CD4-positive, alpha-beta T cell treated with Interleukin-21 for 1 hour (primary cell): ENCODE results near the gene TBC1D8.

Source experiments
- DNase-seq: peaks from one replicate; pipeline ENCODE4 v3.0.0-alpha.2; 2020

The TBC1D8 gene

GRCh38 chr2:101023327-101024107 lies 127.7 kb downstream of the TBC1D8 start:
- no peak for DNase-seq

DNA sequence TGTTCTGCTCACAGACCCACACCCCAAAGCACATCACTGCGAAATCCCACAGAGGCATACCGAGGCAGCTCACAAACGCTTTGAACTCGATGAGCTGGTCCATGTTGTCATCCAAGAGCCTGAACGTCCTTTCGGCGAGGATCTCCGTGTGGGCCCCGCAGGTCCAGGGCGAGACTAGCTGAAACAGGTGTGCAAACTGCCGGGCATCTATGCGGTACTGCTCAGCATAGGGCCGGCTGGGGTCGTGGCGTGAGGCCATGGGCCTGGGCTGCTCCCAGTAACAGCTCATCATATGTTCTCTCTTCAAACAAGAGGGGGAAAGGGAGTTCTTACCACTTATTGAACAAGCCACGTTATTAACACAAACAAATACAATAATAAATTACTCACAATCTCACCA lies 129.0 kb downstream of the TBC1D8 start:
- DNase-seq = no peak

- DNase-seq = no peak
These were observed 132.2 kb downstream of the TBC1D8 start for GRCh38 chr2:101018934-101019333.

DNA sequence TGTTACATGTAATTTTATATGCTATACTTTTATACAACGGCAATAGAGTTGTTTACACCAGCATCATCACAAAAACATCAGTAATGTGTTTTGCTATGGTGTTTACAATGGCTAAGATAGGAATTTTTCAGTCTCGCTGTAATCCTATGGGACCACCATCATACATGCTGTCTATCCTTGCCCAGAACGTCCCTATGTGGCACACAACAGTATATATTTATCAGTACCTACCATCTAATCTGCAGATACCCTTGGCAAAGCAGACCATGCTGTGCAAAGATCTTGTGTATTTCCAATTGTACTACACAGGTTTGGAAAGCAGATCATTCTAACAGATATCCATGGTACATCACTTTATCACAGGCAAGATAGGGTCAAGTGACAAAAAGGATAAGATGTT lies 133.8 kb downstream of the TBC1D8 start:
- DNase-seq = no peak

DNA sequence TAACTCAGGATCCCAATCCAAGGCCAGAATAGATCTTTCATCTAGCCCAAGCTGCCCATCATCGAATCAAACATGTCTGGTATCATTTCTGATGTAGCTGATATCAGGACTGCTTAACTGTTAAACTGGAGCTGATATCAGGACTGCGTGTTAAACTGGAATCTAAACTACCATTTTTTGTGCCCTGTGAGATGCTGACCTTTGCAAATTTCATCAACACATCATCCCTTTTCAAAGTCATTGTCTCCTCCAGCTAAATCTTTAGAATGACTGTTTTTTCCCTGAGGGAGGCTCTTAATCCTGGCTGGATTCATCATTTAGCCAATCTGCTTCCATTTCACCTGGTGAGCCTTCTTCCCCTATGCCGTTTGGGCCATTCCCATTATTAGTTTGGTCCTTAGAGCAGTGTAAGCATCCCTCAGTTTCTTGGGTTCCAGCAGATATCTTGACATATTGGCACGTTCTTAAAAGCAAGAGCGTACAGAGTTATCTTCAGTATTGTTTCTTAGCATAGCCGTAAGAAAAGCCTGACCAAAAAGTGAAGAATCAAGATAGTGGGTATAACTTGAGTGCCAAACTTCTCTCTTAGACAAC lies 136.8 kb downstream of the TBC1D8 start:
- DNase-seq = no peak

DNA sequence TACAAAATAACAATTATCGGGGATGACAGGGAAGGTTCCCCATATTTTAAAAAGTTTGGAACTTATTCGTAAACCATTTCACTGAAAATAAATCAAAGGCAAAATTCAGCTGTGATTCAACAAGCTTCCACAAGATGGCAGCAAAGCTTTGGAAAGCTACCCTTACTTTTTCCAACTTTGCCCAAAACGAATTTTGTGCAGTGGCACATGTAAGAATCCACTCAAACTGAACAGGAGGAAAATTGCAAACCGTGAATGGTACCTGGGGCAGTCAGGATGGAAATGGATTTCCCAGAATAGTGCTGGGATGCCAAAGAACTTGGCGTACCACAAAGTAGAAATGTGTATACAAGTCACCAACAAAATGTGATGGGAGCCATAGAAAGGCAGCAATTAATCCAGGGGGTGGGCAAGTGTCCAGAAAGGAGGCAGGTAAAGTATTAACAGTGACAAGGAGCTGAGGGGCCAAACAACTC lies 138.4 kb downstream of the TBC1D8 start:
- DNase-seq = peak; percentile 56

GRCh38 chr2:101012054-101012705 lies 139.0 kb downstream of the TBC1D8 start:
- no peak for DNase-seq

- no peak for DNase-seq
These were observed 140.0 kb downstream of the TBC1D8 start for GRCh38 chr2:101011152-101011551.

GRCh38 chr2:101007415-101008345 lies 143.5 kb downstream of the TBC1D8 start:
- DNase-seq = no peak

GRCh38 chr2:101006065-101006715 lies 145.0 kb downstream of the TBC1D8 start:
- DNase-seq = no peak

DNA sequence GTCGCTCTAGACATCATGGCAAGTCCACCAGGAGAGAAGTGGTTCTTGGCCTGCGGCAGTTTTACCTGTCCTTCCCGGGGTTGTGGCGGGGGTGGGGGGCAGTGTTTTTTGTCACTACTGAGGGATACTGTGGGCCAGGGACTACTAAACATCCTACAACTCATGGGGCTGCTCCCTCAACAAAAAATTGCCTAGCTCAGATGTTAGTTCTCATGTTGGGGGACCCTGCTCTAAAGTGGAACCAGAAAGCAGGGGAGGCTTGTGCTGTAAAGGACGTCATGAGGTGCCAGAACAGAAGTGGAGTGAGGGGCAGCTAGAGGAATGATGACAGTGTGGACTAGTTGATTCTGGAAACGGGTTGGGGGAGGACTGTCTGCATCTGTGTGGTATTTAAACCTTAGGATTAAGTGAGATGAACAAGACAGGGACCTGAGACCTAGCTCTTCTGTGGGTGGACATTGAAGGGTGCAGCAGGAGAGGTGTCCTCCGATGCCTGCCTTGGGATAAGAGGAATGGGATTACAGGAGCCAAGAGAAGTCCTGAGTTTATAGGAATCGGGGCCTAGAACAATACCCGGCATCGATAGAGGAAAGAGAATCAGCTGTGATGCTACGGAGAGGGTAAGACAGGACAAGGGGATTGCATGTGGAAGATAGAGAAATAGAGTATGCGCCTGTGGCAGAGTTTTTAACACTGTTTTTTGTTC lies 146.4 kb downstream of the TBC1D8 start:
- DNase-seq = no peak

DNA sequence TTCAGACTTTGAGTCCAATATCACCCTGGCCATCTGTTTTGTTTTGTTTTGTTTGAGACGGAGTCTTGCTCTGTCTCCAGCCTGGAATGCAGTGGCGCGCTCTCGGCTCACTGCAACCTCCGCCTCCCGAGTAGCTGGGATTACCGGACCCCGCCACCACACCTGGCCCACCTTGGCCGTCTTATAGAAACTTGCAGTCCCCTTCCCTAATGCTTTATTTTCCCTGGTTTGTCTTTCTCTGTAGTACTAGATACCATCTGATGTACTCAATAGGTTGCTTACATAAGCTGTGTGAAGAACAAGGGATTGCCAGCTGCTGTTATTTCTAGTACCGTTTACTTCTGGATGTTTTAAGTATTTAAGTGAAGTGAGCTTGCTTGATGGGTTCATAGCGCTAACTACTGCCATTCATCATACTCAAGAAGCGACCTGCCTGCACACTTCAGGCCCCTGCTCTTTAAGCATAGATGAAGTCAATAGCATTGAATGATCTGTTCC lies 147.9 kb downstream of the TBC1D8 start:
- no peak for DNase-seq

DNA sequence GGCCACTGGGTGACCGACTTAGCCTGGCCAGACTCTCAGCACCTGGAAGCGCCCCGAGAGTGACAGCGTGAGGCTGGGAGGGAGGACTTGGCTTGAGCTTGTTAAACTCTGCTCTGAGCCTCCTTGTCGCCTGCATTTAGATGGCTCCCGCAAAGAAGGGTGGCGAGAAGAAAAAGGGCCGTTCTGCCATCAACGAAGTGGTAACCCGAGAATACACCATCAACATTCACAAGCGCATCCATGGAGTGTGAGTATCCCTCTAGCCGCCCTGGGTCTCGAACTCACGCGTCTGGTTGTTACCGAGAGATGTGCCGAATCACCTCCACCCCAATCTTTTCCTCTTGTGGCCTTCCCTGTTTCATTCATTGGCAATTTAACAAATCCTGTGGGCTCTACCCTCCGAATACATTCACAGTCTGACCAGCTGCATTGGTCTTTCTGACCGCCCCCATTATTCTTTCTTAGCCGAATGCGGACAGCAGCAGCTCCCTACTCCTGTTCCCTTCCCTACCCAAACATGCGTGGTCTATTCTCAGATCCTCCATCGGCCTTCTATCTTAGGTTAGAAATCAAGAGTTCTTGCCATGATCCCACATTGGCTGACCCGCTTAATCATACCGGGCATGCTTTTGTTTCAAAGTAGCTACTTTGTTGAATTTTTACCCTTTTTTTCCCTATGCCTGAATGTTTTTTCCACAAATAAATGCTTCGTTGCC lies 148.5 kb downstream of the TBC1D8 start:
- DNase-seq = no peak

DNA sequence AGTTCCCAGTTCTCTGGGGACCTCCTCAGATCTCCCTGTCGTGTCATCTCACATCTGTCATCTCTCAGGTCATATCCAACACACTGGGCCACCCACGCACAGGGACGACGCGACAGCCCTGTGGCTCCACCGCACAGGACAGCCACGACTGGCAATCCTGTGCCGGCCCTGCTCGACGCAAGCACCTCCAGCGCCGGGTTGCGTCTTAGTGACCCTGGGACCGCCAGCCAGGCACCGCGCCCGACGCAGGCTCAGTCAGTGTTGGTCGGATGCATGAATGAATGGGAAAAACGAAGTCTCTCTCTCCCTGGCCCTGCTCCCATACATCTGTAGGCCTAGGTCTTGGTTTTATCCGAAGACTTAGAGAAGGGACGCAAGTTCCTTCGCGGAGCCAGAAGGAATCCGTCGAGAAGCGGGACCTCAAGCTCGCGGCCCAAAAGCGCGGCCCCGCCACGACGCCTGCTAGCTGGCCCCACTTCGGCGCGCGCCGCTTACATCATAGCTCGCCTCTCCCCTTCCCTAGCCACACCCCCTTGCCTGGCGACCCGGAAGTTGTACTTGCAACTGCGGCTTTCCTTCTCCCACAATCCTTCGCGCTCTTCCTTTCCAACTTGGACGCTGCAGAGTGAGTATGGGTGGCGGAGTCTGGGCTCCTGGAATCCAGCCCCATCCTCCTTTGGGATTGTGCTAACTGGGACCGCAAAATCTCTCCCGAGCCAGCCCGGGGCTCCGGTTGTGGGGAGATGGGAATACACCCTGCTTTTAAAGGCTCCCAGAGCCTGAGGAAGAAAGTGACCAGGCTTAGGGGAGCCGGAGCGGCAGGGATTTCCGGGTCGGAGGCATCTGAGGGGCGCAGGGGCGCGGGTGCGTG lies 149.3 kb downstream of the TBC1D8 start, which contains the start of gene RPL31:
TSS of gene RPL31 (plus strand) at position 599 of the 871 bp plus-strand sequence. CDS start 413 bp downstream, outside the sequence.
- peak; percentile 97 for DNase-seq

DNA sequence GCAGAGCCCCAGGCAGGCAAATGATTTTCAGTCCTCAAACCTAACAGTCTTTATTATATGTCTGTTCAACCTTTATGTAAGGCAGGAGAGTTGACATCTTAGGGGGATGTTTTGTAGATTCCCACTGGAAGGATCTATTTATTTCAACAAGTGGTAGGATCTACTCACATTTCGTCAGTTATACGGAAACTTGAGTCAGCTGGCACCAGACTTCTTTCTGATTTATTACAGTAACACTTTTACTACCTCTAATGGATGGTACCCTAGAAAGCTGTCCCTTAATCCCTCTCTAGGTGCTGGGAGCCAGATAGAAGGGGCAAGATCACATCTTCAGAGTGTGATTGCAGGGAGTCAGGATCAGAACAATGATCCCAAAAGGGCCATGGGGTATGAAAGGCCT lies 151.2 kb downstream of the TBC1D8 start:
- no peak for DNase-seq

GRCh38 chr2:100998235-100998573 lies 153.0 kb downstream of the TBC1D8 start:
- DNase-seq = no peak

- no peak for DNase-seq
These were observed 153.5 kb downstream of the TBC1D8 start for GRCh38 chr2:100997509-100998234.

- no peak for DNase-seq
These were observed 155.7 kb downstream of the TBC1D8 start for GRCh38 chr2:100995309-100996075.
